Kasumi-1 (cell line): Measurements from ENCODE around the gene RADIL.
"Not testable (repeated sequence)": the region's sequence is repeated elsewhere in the genome, so short reads cannot be mapped to it uniquely, and the experiment has no call there.

Source experiments
- DNase-seq, 2 experiments: peaks; one replicate each; lab custom pipeline; 2025; lab: John Stamatoyannopoulos, UW

RADIL gene

DNA sequence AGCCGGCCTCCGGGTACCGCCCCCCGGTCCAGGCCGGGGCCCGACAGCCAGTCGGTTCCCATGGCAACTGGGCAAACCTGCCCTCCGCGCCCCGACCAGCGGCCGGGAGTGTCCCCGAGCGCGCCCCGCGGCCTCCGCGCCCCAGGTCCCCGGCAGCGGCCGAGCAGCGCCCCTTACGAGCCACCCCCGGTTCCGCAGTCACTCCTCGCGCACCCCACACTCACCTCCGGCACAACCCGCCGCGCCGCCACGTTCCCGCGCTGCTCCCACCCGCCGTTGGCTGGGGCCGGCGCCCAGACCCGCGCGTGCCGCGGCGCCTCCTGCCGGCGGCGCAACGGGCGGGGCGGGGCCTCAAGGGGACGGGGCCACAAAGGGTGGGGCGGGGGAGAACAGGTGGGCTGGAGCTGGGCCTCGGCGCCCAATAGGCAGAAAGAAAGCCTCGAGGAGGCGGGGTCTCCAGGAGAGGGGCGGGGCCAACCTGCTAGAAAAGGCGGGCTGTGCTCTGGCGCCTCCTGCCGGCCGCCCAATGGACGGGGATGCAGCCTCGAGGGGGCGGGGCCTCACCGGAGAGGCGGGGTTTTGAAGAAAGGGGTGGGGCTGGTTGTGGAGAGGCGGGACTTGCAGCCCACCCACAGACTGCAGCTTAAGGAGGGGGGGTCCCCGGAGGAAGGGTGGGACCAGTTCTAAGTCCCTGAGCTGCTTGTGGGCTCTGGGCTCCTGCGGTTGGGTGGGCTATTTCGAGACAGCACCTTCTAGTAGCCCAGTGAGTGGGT lies at the start of gene RADIL:
Gene RADIL (minus strand): TSS at position 345 of the 773 bp plus-strand sequence. CDS start 5,577 bp downstream, outside the sequence.
- peak; percentile 63 to 64 for DNase-seq

GRCh38 chr7:4931943-4932342 lies 48.4 kb upstream of the RADIL start:
- no peak for DNase-seq

DNA sequence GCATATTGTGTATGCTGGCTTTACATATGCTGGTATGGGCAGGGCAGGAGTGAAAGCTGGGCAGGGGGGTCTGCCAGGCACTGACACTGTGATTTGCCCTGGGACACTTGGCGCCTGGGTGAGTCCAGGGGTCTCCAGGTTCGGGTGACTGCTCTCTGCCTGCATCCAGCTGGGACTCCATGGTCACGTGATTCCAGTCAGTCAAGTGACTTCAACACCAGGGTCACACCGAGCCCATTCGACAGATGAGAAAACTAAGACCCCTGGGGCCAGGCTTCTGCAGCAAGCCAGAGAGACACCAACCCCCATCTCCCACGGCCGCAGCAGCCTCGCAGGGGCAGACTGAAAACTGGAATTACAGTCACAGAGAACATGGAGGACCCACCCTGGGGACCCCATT lies 45.5 kb upstream of the RADIL start:
- DNase-seq = no peak

DNA sequence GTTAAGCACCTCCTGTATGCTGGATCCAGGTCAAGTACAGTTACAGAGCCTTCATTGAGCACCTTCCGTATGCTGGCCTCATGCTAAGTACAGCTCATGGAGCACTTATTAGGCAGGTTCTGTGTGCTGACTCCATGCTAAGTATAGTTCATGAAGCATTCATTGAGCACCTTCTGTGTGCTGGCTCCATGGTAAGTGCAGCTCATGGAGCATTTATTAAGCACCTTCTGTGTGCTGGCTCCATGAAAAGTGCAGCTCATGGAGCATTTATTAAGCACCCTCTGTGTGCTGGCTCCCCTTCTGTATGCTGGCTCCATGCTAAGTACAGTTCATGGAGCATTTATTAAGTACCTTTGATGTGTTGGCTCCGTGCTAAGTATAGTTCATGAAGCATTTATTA lies 44.9 kb upstream of the RADIL start:
- no peak for DNase-seq

- no peak for DNase-seq
These were observed 36.7 kb upstream of the RADIL start for GRCh38 chr7:4919969-4920766.

GRCh38 chr7:4916113-4916512 lies 32.6 kb upstream of the RADIL start:
- no peak for DNase-seq

GRCh38 chr7:4911111-4911828 lies 27.8 kb upstream of the RADIL start:
- no peak for DNase-seq

- DNase-seq = no peak
These were observed 23.2 kb upstream of the RADIL start for GRCh38 chr7:4906682-4907081.

DNA sequence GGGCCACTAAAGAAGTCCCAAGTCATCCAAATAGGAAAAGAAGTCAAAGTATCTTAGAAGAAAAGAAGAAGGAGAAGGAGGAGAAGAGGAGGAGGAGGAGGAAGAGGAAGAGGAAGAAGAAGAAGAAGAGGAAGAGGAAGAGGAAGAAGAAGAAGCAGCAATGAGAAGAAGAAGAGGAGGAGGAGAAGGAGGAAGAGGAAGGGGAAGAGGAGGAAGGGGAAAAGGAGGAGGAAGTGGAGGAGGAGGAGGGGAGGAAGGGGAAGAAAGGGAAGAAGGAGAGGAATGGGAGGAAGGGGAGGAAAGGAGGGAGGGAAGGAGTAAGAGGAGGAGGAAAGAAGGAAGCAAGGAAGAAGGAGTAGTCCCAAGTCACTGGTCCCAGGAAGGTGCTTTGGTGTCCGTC lies 21.7 kb upstream of the RADIL start:
- DNase-seq = no peak

DNA sequence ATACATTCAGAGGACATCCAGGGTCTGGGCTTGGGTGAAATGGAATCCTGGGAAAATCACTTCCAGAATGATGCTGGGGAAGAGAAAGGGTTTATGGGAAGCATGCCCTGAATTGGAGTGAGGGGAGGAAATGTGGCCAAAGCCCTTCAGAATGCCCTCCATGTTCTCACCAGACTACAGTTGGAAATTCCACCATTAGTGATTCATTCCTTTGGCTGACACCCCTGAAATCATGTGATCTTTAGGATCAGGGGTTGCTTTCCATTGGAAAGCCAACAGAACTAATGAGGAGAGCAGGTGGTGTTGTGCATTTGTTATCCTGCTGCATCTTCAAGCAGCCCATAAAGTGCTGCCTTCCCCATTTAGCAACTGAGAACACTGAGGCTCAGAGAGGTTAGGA lies 20.8 kb upstream of the RADIL start:
- DNase-seq = no peak

DNA sequence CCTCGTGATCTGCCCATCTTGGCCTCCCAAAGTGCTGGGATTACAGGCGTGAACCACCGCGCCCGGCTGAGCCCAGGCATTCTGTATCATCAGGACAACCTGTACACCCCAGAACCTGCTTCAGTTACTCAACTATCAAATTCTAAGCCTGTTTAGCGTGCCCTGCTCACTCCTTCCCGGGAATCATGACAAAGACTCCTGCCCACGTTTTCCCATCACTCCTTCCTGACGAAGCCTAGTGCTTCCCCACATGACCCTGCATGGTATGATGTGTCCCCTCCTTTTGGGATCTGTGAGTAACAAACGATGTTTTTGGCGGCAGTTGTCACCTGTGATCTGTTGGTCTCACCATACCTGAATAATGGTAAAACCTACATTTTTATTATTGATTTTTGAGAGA lies 12.2 kb upstream of the RADIL start:
- DNase-seq = no peak

DNA sequence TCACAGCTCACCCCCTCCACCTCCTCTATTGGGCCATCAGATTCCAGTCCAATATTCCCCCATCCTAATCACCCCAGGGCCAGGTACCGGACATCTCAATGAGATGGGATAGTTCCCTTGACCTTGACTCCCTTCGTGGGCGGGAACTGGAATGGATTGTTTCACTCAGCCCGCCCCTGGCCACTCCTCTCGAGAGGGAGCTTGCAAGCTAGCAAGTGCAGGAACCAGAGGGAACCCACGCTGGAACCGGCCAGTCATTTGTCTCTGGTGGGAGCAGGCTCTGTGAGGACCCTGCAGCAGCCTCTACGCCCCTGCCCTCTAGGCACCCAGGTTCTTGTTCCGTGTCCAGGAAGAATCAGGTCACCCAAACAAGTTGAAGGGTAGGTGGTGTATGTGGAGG lies 11.0 kb upstream of the RADIL start:
- no peak for DNase-seq

DNA sequence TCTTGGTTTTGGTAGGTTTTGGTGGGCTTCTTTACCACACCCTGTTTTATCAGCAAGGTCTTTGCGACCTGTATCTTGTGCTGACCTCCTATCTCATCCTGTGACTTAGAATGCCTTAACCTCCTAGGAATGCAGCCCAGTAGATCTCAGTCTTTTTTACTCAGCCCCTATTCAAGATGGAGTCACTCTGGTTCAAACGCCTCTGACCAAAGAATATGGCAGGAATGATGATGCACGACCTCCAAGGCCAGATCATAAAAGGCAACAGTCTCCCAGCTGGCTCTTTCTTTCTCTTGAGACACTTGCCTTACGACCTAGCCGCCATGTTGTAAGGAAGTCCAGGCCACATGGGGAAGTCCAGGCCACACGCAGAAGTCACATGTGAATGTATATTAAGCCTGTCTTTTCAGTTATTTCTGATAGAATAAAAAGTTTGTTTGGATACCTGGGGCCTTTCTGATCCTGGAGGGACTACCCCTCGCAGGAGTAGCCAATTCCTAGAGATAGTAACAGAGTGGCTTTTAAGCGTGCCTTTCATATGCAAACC lies 10.5 kb upstream of the RADIL start:
- no peak for DNase-seq

- not testable (repeated sequence) for DNase-seq
These were observed 9.7 kb upstream of the RADIL start for GRCh38 chr7:4893188-4893587.

DNA sequence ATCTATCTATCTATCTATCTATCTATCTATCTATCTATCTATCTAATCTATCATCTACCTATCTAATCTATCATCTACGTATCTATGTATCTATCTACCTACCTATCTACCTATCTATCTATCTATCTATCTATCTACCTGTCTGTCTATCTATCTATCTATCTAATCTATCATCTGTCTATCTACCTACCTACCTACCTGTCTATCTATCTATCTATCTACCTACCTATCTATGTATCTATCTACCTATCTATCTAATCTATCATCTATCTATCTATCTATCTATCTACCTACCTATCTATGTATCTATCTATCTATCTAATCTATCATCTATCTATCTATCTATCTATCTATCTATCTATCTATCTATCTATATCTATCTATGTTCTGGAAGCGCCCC lies 8.0 kb upstream of the RADIL start:
- DNase-seq = not testable (repeated sequence)

GRCh38 chr7:4889682-4890081 lies 6.2 kb upstream of the RADIL start:
- DNase-seq = no peak

DNA sequence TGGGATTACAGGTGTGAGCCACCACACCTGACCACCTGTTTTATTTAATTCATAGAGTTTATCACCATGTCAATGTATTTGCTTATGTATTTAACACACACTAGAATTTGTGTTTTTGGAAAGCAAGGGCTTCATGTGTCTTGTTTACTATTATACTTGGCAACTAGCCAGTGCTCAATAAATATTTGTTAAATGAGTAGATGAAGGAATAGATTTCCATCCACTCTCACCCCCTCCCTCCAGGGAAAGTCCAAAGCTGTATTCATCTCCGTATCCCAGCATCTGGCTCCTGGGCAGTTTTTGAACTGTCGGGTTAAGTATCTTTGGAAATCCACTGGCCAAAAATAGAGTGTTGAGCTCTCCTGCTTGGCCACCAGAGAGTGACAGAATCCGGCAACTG lies 4.6 kb upstream of the RADIL start:
- DNase-seq = no peak

DNA sequence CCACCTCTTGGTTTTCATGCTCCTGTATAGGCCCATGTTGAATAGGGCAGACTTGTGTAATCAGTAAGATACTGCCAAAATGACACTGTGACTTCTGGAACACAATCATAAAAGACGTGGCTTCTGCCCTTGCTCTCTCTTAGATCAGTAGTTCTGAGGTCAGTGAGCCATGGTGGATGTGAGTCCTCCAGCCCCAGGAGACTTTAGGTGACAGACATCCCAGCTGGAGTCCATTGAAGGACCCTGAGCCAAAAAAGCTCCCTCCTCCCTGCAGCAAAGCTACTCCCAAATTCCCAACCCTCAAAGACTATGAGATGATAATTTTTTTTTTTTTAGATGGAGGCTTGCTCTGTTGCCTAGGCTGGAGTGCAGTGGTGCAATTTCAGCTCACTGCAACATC lies 3.2 kb upstream of the RADIL start:
- no peak for DNase-seq

- DNase-seq = no peak
These were observed 1.8 kb upstream of the RADIL start for GRCh38 chr7:4885317-4885807.

- DNase-seq = no peak
These were observed 648 bp upstream of the RADIL start for GRCh38 chr7:4884164-4884563.

DNA sequence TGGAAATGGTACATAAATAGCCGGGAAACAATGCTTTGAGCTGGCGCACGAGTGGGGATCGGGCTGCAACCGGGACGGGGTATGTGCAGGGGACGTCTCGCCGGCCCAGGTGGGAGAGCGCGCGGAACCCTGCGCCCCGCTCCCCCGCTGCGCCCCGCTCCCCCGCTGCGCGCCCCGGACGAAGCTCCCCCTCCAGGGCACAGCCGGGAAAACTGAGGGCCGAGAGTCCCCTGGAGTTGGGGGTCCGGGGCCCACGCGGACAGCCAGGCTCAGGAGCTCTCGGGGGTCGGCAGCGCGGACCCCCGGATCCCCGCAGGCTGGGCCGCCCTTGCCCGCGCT lies 514 bp downstream of the RADIL start:
- DNase-seq = no peak
